ENCODE results near the gene AOPEP. TPM values are rescaled to one million over a fixed set of nuclear protein-coding genes. Genes with fewer than 3 reads are reported as not detected.
A peak's percentile ranks its signal among the peaks of the same experiment; 100 is the strongest.

The AOPEP gene
- total RNA-seq, 1 experiment from 2014 or later = 41.0 TPM

DNA sequence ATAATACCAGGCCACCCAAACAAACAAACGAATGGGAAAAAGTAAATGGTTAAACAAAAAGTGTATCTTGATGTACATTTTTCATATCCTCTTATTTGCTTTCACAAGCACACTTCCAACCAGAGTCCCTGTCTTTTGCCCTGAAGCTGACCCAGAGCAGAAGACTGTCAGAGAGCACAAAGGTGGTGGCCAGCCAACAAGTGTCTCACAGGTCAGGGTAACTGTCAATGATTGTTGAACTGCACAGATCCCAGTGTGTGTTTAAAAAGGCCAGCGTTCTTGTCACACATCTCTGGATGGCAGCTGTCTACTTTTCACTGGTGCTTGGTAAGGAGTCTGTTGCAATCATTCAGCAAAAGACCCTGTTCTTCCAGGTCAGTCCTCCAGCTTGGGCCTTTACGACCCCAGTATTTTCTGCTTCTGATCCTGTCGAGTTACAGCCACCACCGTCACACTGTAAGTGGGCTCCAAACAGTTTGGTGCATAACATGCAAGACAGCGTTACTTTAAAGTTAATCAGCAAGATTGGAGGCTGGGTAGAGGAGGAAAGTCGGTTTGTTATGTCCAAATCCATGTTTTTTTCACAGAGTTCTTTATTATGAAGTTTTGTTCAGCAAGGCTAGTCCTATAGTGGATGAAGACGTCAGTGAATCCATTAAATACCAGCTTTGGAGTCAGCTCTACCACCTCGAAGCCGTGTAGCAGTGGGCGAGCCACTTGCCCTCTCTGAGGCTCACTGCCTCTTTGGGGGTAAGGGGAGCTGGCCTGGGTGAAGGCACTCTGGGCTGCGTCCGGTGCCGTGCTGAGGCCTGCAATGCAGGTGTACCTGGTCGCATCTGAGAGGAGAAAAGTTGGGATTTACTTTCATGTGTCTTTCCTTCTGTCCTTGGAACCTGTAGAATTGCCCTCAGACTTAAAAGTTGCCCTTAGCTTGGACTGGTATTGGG lies 265.7 kb downstream of the AOPEP start:
- DNase-seq (ENCODE audit: low spot score) = no peak

- no peak for DNase-seq (ENCODE audit: low spot score)
These were observed 266.8 kb downstream of the AOPEP start for GRCh38 chr9:94993160-94993820.

DNA sequence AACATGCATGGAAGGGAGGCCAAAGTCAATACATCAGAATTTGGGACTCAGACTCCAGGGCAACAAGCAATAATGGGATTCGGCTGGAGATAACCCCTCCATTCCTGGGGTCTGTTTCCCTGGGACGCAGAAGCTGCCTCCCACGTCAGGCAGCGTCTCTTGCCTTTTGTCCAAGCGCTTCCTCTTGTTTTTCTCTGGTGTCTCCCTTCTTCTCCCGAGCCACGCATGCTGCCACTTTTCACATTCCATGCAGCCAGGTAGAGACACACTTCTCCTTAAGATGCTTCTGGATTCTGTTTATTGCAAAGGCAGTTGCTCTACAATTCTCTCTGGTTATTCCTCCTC lies 267.3 kb downstream of the AOPEP start:
- no peak for DNase-seq (ENCODE audit: low spot score)

DNA sequence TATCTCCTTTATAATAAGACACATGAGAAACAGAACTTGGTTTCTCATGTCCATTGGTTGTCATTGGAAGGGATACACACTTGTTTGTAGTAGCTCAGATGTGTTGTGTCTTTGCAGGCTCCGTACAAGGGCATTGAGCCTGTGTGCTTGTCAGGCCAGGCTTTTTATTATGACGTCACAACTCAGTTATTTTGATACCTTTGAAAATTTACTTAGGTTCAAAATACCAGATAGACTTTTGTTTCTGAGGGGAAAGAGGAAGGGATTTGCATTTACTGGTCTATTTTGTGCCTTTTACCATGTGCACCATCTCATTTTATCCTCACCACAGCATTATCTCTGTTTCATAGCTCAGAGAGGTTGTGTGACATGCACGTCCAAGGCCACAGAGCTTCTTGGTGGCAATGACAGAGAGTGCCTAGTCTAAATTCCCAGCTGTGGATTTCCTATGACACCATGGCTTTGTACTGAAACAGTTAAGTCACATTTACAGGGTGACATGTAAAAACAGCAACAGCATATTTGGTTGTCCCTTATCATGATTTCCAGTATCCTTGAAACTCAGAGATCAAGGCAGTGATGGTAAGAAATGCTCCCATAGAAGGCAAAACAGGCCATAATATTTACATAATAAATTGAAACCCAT lies 268.7 kb downstream of the AOPEP start:
- no peak for DNase-seq (ENCODE audit: low spot score)

DNA sequence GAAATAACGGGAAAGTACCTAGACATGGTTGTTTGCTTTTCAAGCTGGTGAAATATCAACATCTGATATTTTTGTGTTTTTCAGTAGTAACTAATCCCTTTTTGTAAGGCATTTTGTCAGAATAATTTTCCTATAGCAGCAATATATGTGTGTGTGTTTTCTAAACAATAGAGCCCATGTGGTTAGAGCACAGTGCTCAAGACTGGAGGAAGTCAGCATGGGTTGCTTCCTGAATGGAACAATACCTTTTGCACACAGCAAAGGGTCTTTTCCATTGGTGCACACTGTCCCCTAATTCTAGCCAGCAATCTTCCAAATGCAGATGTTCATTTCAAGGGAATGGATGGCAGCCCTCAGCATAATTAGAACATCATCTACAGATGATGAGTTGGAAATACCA lies 270.1 kb downstream of the AOPEP start:
- DNase-seq (ENCODE audit: low spot score) = no peak

- no peak for DNase-seq (ENCODE audit: low spot score)
These were observed 271.2 kb downstream of the AOPEP start for GRCh38 chr9:94997727-94998126.

GRCh38 chr9:94999832-95000231 lies 273.3 kb downstream of the AOPEP start:
- DNase-seq (ENCODE audit: low spot score) = no peak

DNA sequence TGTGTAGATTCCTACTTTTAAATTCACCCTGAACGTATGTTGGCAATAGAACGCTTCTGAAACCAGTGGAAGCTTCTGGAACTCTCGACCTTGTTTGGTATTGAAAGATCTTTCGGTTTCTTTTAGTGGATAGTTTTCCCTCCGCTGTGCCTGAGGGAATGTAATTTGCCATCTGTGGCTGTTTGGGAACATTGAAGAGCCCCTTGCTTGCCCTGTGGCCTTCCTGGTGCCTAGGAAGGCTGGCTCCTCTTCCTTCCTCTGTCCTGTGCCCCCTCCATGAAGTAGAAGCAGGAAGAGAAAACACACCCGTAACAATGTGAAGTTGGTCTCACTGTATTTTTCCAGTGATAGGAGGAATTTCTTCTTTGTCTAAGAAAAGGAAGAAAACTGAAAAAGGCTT lies 274.3 kb downstream of the AOPEP start:
- no peak for DNase-seq (ENCODE audit: low spot score)

- DNase-seq (ENCODE audit: low spot score) = no peak
These were observed 275.2 kb downstream of the AOPEP start for GRCh38 chr9:95001720-95002119.

- DNase-seq (ENCODE audit: low spot score) = peak; percentile 61
These were observed 277.4 kb downstream of the AOPEP start for GRCh38 chr9:95003689-95004410.

DNA sequence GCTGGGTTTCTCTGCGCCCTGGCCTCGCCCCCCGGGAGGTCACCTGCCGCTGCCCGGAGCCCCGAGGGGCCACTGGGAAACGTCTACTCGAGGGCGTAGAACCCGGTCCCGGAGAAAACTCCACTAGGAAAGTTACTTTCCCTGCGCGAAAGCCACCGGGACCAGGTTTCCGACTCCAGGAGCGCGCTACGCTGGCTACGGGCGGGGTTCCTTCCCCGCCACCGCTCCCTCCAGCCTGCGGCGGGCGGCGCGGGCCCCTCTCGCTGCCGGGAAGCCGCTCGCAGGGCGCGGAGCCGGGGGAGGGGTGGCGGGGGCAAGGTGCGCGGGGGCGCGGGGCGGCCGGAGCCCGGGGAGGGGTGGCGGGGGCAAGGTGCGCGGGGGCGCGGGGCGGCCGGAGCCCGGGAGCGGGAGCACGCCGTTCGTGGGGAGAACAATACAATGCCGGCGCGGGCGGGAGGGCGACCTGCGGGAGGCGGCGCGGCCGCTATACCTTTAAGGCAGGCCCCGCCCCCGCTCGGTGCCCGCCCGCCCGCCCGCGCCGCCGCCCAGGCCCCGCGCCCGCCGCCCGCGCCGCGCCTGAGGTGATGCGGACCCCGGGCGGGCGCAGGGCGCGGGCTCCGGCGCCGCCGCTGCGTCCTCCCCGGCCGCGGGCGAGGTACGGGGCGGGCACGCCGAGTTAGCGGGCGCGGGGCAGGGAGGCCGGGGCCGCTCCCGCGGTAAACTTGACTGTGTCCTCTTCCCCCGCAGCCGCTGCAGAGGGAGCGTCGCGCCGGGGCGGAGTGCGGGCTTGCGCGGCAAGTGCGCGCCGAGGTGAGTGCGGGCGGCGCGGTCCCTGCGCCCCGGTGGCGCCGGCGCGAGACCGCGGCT lies 278.1 kb downstream of the AOPEP start:
- no peak for DNase-seq (ENCODE audit: low spot score)

- no peak for DNase-seq (ENCODE audit: low spot score)
These were observed 279.0 kb downstream of the AOPEP start for GRCh38 chr9:95005278-95006143.

DNA sequence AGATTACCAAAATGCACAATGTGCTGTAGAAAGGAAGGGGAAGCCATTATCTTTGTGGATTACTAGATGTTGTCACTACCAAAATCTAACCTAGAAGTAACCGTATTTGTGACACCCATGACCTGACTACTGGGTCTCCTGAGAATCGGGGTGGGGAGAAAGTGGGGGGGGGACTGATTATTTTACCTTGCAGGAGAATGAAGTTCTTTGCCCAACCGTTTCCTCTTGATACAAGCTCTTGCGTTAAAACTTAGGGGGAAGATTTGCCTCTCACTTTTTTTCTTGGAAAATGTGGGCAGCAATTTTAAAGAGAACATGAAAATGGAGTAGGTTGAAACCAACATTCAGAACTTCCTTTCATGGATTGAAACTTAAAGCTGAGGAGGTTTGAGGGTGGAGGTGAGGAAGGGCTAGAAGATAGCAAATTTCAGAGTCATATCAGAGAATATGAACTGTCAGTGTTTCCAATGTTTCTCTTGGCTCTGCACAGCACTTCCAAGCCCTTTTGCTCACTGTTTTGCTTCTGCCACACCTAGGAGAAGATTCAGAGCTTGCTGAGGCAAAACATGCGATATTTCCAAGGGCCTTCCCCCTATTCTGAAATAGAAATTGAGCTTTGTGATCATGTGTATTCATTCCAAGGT lies 280.8 kb downstream of the AOPEP start:
- no peak for DNase-seq (ENCODE audit: low spot score)

GRCh38 chr9:95008151-95008771 lies 281.8 kb downstream of the AOPEP start:
- no peak for DNase-seq (ENCODE audit: low spot score)

DNA sequence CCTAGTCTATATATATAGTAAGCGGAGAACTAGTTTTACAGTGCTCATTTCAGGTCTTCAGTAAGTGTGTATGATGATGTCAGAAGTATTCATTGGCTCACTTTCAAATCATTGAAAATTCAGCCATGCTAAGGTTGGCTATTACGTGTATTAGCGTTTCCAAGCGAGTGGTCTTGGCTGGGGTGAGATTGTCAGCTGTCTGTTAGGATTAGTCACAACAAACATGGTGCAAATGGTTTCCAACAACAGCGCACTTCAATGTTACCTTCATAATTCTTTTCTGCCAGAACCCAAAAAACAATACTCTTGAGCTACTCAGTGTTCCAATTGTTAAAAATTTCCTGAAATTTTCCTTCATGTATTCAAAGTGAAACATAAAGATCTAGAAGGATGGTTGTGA lies 283.0 kb downstream of the AOPEP start:
- DNase-seq (ENCODE audit: low spot score) = no peak

DNA sequence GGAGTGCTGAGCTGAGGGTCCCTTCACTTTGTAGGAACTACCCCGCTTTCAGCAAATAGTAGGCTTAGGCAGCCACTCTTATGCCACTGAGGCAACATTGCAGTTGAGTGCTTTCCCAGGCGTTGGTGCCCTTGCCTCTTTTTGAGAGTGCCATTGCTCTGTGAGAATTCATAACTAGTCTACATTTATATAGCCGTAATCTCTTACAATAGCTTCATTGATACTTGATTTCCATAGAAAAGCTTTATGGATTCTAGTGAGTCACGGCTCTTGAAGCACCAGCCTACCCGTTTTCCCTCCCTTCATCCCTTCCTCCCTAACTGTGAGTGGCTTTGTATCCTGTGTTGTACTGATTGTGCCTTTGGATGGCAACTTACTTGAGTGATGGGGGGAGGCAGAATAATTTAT lies 283.9 kb downstream of the AOPEP start:
- DNase-seq (ENCODE audit: low spot score) = no peak

DNA sequence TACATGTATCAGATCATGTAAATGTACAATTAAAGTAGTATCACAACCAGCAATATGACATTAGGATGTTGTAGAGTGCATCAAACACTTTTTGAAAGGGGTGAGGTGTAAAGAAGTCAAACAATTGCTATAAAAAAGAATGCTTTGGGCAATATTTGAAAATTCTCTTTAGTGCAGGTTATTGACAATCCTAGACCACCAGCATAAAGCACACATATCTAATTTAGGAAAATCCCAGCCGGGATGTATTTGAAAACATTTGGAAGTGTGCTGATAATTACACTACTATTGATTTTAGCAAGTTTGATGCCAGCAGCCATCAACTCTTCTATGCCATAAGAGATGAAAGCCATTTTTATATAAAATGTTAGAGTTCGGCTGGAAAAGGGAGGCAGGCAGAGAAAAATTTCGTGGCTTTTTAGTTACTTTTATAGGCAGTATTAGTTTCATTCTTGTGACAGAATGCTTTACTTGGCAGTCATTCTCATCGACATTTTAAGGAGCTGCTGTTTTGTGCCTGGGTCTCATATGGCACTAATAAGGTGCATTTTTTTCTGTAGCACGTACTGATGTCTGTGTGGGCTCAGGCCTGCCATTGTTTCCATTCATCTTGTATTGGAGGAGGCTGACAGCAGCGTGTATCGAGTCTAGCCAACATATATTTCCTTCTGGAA lies 285.7 kb downstream of the AOPEP start:
- no peak for DNase-seq (ENCODE audit: low spot score)

GRCh38 chr9:95012902-95013301 lies 286.4 kb downstream of the AOPEP start:
- no peak for DNase-seq (ENCODE audit: low spot score)

GRCh38 chr9:95014917-95015316 lies 288.4 kb downstream of the AOPEP start:
- DNase-seq (ENCODE audit: low spot score) = no peak

Data from A172 (cell line).